Mesenchymal stem cell (in vitro differentiated cells and primary cell): ENCODE measurements around the gene COBLL1.

Experiments used
- DNase-seq: peaks from one replicate; pipeline ENCODE4 v3.0.0-alpha.2; 2013
- H2AFZ ChIP-seq: one replicate; pipeline ENCODE4 v1.6.1; 2013; ENCODE audit warnings: low read depth, mild to moderate bottlenecking, control low read depth, inconsistent platforms, low read length, moderate library complexity
- H2AK5ac ChIP-seq: 2 replicates; pipeline ENCODE4 v1.6.1; 2013; ENCODE audit warnings: low read length, moderate library complexity, mild to moderate bottlenecking, inconsistent platforms; ENCODE audit not compliant: severe bottlenecking
- H2BK120ac ChIP-seq: one replicate; pipeline ENCODE4 v1.6.1; 2013; ENCODE audit warnings: low read depth, mild to moderate bottlenecking, inconsistent platforms, low read length, moderate library complexity
- H2BK12ac ChIP-seq, 2 experiments: one replicate each; pipeline ENCODE4 v1.6.1; 2013; ENCODE audit warnings: inconsistent platforms in 2 of 2, low read length in 2 of 2, mild to moderate bottlenecking in 2 of 2, moderate library complexity in 2 of 2, control low read depth in 1 of 2
- H2BK15ac ChIP-seq: one replicate; pipeline ENCODE4 v1.6.1; 2013; ENCODE audit warnings: mild to moderate bottlenecking, low read depth, inconsistent platforms; ENCODE audit not compliant: poor library complexity, severe bottlenecking
- H2BK5ac ChIP-seq: 2 replicates; pipeline ENCODE4 v1.6.1; 2013; ENCODE audit warnings: low read depth, mild to moderate bottlenecking, low read length, control low read depth, inconsistent platforms; ENCODE audit not compliant: poor library complexity, severe bottlenecking
- H3K14ac ChIP-seq, 2 experiments: one replicate each; pipeline ENCODE4 v1.6.1; 2013; ENCODE audit warnings: inconsistent platforms in 2 of 2, low read length in 2 of 2, control low read depth in 1 of 2, mild to moderate bottlenecking in 1 of 2, moderate library complexity in 1 of 2
- H3K18ac ChIP-seq, 2 experiments: one replicate each; pipeline ENCODE4 v1.6.1; 2013; ENCODE audit warnings: inconsistent platforms in 2 of 2, low read length in 2 of 2, control low read depth in 1 of 2, low read depth in 1 of 2, mild to moderate bottlenecking in 1 of 2
- H3K23ac ChIP-seq, 2 experiments: one replicate each; pipeline ENCODE4 v1.6.1; 2013; ENCODE audit warnings: inconsistent platforms in 2 of 2, low read length in 2 of 2, mild to moderate bottlenecking in 2 of 2, moderate library complexity in 2 of 2, control low read depth in 1 of 2
- H3K27ac ChIP-seq: 2 replicates; pipeline ENCODE4 v1.5.1; 2013; ENCODE audit warnings: mild to moderate bottlenecking, moderate library complexity, low read length, control low read depth, inconsistent platforms; ENCODE audit not compliant: poor library complexity, severe bottlenecking
- H3K27me3 ChIP-seq, 2 experiments: 2 replicates each; pipeline versions ENCODE4 v1.6.1 to v1.7.0; 2013; ENCODE audit warnings: low read length in 2 of 2, mild to moderate bottlenecking in 2 of 2, moderate library complexity in 2 of 2, control low read depth in 1 of 2, inconsistent platforms in 1 of 2; ENCODE audit not compliant: control insufficient read depth in 1 of 2, insufficient read depth in 1 of 2
- H3K36me3 ChIP-seq, 2 experiments: 2 replicates each; pipeline versions ENCODE4 v1.6.1 to v1.7.0; 2013; ENCODE audit warnings: low read length in 2 of 2, control low read depth in 1 of 2, inconsistent platforms in 1 of 2, low read depth in 1 of 2, mild to moderate bottlenecking in 1 of 2; ENCODE audit not compliant: insufficient read depth in 2 of 2, control insufficient read depth in 1 of 2
- H3K4ac ChIP-seq, 2 experiments: one replicate each; pipeline ENCODE4 v1.6.1; 2013; ENCODE audit warnings: inconsistent platforms in 2 of 2, low read length in 2 of 2, mild to moderate bottlenecking in 2 of 2, moderate library complexity in 2 of 2, control low read depth in 1 of 2, low read depth in 1 of 2
- H3K4me1 ChIP-seq: 2 replicates; pipeline ENCODE4 v1.6.1; 2013; ENCODE audit warnings: low read depth, low read length, control low read depth; ENCODE audit not compliant: control insufficient read depth, insufficient read depth
- H3K4me2 ChIP-seq: 2 replicates; pipeline ENCODE4 v1.6.1; 2013; ENCODE audit warnings: low read length, mild to moderate bottlenecking, inconsistent platforms; ENCODE audit not compliant: poor library complexity, severe bottlenecking
- H3K4me3 ChIP-seq, 2 experiments: 2 replicates each; pipeline versions ENCODE4 v1.5.1 to v1.7.0; 2013; ENCODE audit warnings: low read length in 2 of 2, mild to moderate bottlenecking in 2 of 2, control low read depth in 1 of 2, low read depth in 1 of 2; ENCODE audit not compliant: insufficient read depth in 1 of 2
- H3K79me1 ChIP-seq: replicated peaks from 2 replicates; pipeline ENCODE4 v1.6.1; 2013; ENCODE audit warnings: mild to moderate bottlenecking, control low read depth, low read length, inconsistent platforms; ENCODE audit not compliant: poor library complexity, severe bottlenecking
- H3K9ac ChIP-seq: 2 replicates; pipeline ENCODE4 v1.7.0; 2013; ENCODE audit warnings: mild to moderate bottlenecking, low read length, moderate library complexity
- H3K9me3 ChIP-seq: 2 replicates; pipeline ENCODE4 v1.7.0; 2013; ENCODE audit warnings: mild to moderate bottlenecking, low read length; ENCODE audit not compliant: control insufficient read depth
- H4K8ac ChIP-seq: one replicate; pipeline ENCODE4 v1.6.1; 2013; ENCODE audit warnings: inconsistent platforms, mild to moderate bottlenecking, low read length, moderate library complexity
- H4K91ac ChIP-seq: one replicate; pipeline ENCODE4 v1.6.1; 2013; ENCODE audit warnings: mild to moderate bottlenecking, low read length, inconsistent platforms
- WGBS: methylation state at CpG from one replicate; pipeline ENCODE4 v1.1.7; 2013; ENCODE audit warnings: mixed read lengths; 5-methylcytosine and 5-hydroxymethylcytosine counted together

Gene COBLL1

GRCh38 chr2:164688896-164689419 lies 152.7 kb downstream of the COBLL1 start:
- H3K9ac ChIP-seq, result no peak overlapping the region
- WGBS, result no CpG with 5 or more reads among the region's 1 CpG
- H3K4ac ChIP-seq, result no peak overlapping the region
- no peak overlapping the region for H3K14ac ChIP-seq
- no peak overlapping the region for H2BK15ac ChIP-seq
- no peak overlapping the region for H2AK5ac ChIP-seq
- DNase-seq, result no peak
- H4K8ac ChIP-seq, result no peak overlapping the region
- H3K27ac ChIP-seq, result no peak overlapping the region
- H2BK12ac ChIP-seq, result no peak overlapping the region
- H2AFZ ChIP-seq, result no peak overlapping the region
- H2BK5ac ChIP-seq, result no peak overlapping the region
- no peak overlapping the region for H2BK120ac ChIP-seq
- no peak overlapping the region for H3K18ac ChIP-seq
- H3K4me1 ChIP-seq, result peaks cover 1% of the 10 kb centered on the region
- no peaks in the 10 kb centered on the region for H3K27me3 ChIP-seq
- H3K4me2 ChIP-seq, result no peak overlapping the region
- H3K79me1 ChIP-seq, result peaks cover 7% of the 10 kb centered on the region
- peaks cover 10 to 12% of the 10 kb centered on the region in 2 experiments for H3K36me3 ChIP-seq
- H3K9me3 ChIP-seq, result no peaks in the 10 kb centered on the region
- no peak overlapping the region for H4K91ac ChIP-seq
- no peak overlapping the region for H3K23ac ChIP-seq
- H3K4me3 ChIP-seq, result no peak overlapping the region

DNA sequence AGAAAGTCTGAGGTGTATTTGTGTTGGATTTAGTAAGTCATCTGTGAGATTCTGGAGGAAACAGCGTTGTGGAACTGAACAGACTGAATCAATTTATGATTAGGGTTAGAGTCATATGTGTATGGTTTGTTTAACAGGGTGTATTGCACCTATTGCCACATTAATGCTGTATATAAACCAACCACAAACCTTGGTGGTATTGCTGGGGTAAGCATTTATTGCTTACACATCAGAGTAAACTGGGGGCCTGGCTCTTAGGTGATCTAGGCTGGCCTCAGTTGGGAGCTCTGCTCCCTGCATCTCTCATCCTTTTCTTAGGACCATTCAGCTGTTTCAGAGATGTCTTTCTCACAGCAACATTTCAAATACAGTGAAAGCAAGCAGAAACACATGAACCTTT lies 160.6 kb downstream of the COBLL1 start:
- H3K9ac ChIP-seq, result no peak overlapping the region
- H2BK12ac ChIP-seq, result no peak overlapping the region
- no peak overlapping the region for H3K23ac ChIP-seq
- H3K4me2 ChIP-seq, result no peak overlapping the region
- no peak overlapping the region for H2AK5ac ChIP-seq
- H2AFZ ChIP-seq, result no peak overlapping the region
- no peak overlapping the region for H3K14ac ChIP-seq
- no peaks in the 10 kb centered on the region for H3K9me3 ChIP-seq
- no peak overlapping the region for H4K8ac ChIP-seq
- no peak overlapping the region for H3K27ac ChIP-seq
- H2BK5ac ChIP-seq, result no peak overlapping the region
- H4K91ac ChIP-seq, result no peak overlapping the region
- no peak for DNase-seq
- H2BK120ac ChIP-seq, result no peak overlapping the region
- no peaks in the 10 kb centered on the region for H3K4me1 ChIP-seq
- H3K4ac ChIP-seq, result no peak overlapping the region
- no peaks in the 10 kb centered on the region for H3K27me3 ChIP-seq
- H3K4me3 ChIP-seq, result no peak overlapping the region
- no peak overlapping the region for H2BK15ac ChIP-seq
- WGBS, result 80% methylated on average over 1 of the region's 1 CpG
- no peak overlapping the region for H3K18ac ChIP-seq
- peaks cover 2% of the 10 kb centered on the region for H3K79me1 ChIP-seq
- H3K36me3 ChIP-seq, result no peaks in the 10 kb centered on the region

DNA sequence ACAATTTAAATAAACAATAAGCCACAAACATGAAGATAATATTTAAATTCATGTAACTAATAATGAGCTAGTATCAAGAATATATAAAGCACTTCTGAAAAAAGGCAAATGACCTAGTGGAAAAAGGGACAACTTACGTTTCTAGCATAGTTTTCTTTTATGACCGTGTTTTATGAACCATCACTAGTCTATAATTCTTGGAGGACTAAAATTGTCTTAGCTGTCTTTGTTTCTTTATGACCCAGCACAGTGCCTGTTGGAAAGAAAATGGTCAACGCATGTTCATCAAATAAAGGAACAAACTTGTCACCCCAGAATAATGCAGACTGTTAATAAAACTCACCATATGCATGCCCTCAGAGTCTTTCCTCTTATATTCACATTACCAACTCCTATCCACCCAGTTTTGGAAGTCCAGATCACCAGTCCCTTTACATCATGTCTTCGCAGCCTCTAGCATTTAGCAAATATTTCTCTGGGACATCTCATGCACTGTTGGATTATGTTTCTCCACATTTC lies 162.9 kb downstream of the COBLL1 start:
- no peak overlapping the region for H3K4me2 ChIP-seq
- H3K4me3 ChIP-seq, result no peak overlapping the region
- no peak overlapping the region for H3K23ac ChIP-seq
- no peak overlapping the region for H2AFZ ChIP-seq
- no peak overlapping the region for H2AK5ac ChIP-seq
- 90% methylated on average over 4 of the region's 4 CpGs for WGBS
- no peak overlapping the region for H3K27ac ChIP-seq
- H3K4ac ChIP-seq, result no peak overlapping the region
- no peak overlapping the region for H3K14ac ChIP-seq
- H3K9ac ChIP-seq, result no peak overlapping the region
- no peaks in the 10 kb centered on the region for H3K4me1 ChIP-seq
- no peaks in the 10 kb centered on the region for H3K36me3 ChIP-seq
- H3K9me3 ChIP-seq, result no peaks in the 10 kb centered on the region
- H2BK120ac ChIP-seq, result no peak overlapping the region
- H2BK5ac ChIP-seq, result no peak overlapping the region
- no peaks in the 10 kb centered on the region for H3K79me1 ChIP-seq
- no peak overlapping the region for H2BK15ac ChIP-seq
- no peak for DNase-seq
- no peaks in the 10 kb centered on the region for H3K27me3 ChIP-seq
- H4K91ac ChIP-seq, result no peak overlapping the region
- no peak overlapping the region for H4K8ac ChIP-seq
- H2BK12ac ChIP-seq, result no peak overlapping the region
- H3K18ac ChIP-seq, result no peak overlapping the region

DNA sequence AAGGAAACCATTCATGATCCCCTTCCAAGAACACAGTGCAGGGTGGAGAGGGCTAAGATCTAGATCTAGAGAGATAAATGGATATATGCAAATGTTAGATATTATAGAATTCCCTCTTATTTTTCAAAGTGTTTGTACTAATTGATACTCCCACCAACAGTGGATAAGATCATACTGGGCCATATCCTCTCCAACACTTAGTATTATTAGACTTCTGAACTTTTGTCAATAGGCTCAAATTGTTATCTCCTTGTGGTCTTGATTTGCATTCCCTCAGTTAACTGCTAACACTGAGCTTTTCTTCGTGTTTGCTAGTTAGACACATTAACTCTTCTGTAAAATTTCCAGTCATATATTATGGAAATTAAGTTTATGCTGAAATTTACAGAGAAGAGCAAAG lies 163.9 kb downstream of the COBLL1 start:
- no peaks in the 10 kb centered on the region for H3K9me3 ChIP-seq
- no peak overlapping the region for H3K9ac ChIP-seq
- no peak overlapping the region for H3K27ac ChIP-seq
- peaks cover 0 to 4% of the 10 kb centered on the region in 2 experiments for H3K36me3 ChIP-seq
- no peak overlapping the region for H3K4me3 ChIP-seq
- no peaks in the 10 kb centered on the region for H3K4me1 ChIP-seq
- H3K79me1 ChIP-seq, result no peaks in the 10 kb centered on the region
- no peak overlapping the region for H4K91ac ChIP-seq
- H2BK120ac ChIP-seq, result no peak overlapping the region
- no peak overlapping the region for H3K23ac ChIP-seq
- WGBS, result no CpG with 5 or more reads among the region's 1 CpG
- H3K4me2 ChIP-seq, result no peak overlapping the region
- no peak overlapping the region for H3K18ac ChIP-seq
- H2AFZ ChIP-seq, result no peak overlapping the region
- H3K27me3 ChIP-seq, result no peaks in the 10 kb centered on the region
- no peak overlapping the region for H2AK5ac ChIP-seq
- H4K8ac ChIP-seq, result no peak overlapping the region
- no peak overlapping the region for H2BK12ac ChIP-seq
- H2BK5ac ChIP-seq, result no peak overlapping the region
- no peak overlapping the region for H3K14ac ChIP-seq
- DNase-seq, result no peak
- H2BK15ac ChIP-seq, result no peak overlapping the region
- H3K4ac ChIP-seq, result no peak overlapping the region
